ENCODE data around the gene POLR2B.
"Not testable (repeated sequence)": the region's sequence is repeated elsewhere in the genome, so short reads cannot be mapped to it uniquely, and the experiment has no call there.

The POLR2B gene

DNA sequence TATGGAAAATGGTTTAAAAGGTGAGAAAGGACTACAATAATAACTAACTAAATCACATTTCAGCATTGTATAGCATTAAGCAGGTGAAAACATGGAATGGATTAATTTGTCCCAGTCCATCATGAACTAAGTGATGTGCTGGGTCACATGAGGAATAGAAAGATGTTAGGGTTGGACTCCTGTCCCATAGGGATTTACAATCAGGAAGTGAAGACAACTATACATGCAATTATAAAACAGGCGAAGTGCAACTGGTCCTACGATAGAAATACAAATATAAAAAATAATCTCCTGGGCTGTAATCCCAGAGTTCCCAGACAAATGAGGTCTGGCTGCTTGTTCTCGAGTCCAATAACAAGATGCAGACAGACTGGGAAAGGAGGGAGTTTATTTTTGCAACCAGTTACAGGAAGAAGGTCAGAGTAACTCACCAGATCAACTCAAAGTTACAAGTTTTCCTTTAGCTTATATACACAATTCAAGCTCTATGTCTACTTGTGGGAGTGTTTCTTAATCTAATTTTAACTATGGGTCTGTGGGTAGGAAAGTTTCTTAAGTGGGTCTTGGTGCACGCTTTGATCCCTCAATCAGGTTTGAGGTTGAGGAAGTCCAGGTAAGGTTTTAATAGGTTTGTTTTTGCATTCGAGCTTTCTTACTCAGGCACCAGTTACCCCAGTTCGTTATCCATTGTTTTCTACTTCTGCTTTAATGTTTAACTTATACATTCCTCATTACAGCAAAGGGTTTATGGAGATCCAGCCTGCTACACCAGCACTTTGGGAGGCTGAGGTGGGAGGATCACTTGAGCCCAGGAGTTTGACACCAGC is 81.4 kb downstream of the POLR2B start:
- DNase-seq = no peak

DNA sequence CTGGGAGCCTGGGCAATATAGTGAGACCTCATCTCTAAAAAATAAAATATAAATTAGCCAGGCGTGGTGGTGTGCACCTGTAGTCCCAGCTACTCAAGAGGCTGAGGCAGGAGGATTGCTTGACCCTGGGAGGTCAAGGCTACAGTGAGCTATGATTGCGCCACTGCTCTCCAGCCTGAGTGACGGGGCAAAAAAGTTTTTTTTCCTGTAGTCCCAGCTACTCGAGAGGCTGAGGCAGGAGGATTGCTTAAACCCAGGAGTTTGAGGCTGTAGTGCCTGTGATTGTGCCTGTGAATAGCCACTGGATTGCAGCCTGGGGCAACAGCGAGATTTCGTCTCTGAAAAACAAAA is 82.0 kb downstream of the POLR2B start:
- DNase-seq = not testable (repeated sequence)

DNA sequence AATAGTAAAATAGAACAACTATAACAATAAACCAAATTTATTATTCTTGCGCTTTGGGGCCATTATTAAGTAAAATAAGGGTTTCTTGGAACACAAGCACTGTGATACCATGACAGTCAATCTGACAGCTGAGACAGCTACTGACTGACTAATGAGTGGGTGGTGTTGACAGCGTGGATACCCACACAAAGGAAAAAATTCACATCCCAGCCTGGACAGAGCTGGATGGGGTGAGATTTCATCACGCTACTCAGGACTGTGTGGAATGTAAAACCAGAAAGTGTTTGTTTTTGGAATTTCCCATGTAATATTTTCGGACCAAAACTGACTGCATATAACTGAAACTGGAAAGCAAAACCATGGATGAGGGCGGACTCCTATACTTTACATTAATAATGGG is 82.7 kb downstream of the POLR2B start:
- no peak for DNase-seq

DNA sequence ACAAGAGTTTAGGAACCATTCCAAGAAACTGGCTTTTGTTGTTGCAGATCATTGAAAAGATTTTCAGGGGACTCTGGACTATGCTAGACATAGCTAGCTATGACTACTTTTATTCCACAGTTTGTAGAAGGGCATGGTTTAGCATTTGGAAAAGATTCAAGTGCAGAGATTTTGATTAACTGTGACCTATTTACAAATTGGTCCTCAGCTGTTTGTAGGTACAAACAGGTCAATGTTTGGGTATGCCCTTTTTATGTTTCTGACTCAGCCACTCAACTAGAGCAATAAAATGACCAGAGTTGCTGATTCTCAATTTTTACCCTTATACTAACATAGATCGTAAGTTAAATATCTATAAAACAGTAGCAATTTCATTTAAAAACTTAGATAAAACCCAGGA is 84.8 kb downstream of the POLR2B start:
- DNase-seq = no peak

DNA sequence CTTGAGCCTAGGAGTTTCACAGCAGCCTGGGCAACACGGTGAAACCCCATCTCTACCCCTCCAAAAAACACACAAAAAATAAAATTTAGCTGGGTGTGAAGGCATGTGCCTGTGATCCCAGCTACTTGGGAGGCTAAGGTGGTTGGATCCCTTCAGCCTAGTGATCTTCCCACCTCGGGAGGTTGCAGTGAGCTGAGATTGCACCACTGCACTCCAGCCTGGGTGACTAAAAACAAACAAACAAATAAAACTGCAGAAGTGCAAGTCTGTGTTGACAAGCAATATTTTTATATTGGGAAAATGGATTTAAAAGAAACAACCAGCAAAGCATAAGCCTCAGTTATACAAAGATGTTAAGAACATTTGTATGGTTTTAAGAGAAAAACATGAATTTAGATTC is 85.4 kb downstream of the POLR2B start:
- DNase-seq = no peak

DNA sequence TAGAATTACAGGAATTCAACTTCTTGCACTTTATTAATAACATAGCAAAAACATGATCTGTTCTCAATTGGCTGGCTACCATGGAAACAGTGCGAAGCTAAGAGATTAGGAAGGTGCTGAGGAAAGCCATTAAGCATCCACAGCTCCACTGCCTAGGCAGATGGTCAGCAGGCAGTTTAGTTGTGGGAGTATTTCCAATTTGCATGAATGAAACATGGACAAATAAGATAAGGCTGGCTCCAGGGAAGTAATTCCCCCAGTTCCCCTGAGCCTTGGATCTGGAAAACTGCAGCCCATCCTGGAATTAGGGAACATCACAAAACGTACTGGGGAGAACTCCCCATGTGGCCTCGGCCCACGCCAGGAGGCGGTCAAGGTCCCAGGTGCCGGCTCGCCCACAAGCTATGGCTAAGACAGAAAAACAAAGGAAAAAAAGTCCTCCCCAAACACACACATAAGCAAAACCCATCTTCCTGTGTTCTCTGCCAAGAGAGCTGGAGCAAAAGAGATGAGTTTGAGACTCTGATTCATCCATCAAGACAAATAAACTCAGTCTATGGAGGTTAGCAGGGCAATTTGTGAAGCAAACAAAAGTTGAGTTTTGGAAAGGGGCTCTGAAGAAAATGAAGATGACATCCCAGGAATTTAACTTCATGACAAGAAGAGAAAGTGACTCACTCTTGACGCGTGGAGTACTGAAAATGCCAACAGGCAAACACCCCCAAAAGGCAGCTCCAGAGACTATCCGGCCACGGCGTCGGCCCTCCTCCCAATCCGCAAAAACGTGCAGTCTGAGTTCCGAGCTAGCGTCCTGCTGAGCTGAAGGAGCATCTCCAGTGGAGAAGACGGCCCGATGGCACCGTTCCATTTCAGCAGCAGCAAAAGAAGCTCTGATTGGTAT is 86.4 kb downstream of the POLR2B start:
- no peak for DNase-seq

DNA sequence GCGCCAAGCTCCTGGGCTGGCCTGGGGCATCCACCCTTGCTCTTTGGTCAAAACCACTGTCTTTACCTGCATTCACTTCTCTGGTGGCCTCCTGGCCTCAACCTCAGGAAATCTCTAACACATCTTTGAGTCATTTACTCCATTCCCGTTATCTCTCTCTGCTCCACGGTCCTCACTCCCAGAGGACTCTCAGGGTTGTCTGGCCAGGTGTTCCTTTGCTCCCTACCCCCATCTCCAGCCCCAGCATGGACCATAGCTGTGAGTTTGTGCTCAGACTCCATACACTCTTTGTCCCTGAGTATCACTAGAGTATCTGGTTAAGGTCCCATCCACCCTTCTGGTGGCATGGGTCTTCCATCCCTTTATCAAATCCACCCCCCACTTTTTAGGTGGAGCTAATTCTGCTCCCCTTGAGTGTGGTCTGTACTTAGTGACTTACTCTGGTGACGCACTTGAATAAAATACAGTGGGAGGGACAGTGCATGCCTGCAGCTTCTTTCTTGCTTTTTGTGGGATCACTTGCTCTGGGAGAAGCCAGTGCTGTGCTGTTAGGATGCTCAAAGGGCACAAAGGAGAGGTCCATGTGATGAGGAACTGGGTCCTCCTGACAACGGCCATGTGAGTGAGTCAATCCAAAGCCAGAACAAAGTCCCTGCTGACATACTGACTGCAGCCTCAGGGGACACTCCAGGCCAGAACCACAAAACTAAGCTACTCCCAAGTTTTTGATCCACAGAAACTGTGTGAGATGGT is 87.2 kb downstream of the POLR2B start:
- DNase-seq = no peak

DNA sequence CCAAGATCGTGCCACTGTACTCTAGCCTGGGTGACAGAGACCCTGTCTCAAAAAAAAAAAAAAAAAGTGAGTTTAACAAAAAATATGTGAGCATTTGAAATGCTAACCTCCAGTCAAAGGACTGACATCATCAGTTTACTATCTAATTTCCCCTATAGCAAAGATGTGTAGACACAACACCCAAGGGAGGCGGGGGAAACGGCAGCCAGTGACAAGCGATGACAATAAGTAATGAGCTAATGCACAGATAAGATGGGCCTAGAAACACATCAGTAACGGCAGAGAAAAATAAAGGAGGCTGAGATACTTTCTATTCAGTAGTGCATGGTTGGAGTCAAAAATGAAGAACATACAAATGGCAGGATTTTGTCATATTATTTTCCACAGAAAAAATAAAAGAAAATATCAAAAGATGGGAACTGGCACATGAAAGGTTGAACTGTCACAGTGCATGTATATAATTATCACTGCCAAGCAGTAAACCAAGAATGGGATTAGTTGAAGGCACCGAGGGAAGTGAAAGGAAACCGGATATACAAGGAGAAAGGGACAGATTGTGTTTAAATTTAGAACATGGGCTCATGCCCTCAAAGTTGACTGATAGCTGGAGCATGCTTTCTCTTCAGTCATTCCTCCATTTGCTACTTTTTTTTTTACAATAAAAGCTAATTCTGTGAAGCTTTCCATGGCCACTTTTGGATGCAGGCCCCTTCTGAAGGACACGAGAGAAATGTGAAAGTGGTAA is 89.7 kb downstream of the POLR2B start:
- no peak for DNase-seq

DNA sequence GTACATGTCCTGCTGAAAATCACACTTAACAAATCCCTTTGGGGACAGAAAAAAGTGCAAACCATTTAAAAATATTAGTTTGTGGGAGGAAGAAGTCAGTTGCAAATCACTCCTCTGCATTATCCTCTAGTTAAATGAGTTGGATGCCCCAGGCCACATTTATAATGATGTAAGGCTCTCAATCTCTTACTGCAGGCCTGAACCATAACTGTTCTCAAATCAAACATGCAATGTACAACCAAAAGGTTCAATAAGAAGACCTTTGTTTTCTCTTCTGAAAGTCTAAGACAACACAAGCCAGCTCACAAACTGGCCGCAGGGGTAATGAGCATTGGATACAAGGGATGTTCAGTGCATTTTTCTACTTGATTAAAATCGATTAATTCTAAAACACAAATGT is 91.8 kb downstream of the POLR2B start:
- no peak for DNase-seq

DNA sequence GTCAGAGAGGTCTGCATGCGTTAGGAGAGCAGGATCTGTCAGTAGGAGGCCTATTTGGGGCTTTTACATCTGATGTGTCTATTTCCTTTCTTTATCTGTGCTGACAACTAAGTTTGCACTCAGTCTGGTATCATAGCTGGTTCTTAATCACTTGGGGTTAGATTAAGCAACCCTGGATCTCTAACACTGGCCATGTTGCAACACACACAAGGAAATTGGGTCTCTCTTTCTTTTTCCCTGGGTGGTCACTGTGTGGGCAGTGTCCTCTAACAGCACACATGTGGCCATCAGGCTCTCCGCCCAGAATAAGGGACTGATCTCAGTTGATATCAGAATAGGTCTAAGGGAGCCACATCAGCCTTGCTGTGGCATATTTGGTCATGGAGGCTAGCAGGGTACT is 92.6 kb downstream of the POLR2B start:
- DNase-seq = no peak

DNA sequence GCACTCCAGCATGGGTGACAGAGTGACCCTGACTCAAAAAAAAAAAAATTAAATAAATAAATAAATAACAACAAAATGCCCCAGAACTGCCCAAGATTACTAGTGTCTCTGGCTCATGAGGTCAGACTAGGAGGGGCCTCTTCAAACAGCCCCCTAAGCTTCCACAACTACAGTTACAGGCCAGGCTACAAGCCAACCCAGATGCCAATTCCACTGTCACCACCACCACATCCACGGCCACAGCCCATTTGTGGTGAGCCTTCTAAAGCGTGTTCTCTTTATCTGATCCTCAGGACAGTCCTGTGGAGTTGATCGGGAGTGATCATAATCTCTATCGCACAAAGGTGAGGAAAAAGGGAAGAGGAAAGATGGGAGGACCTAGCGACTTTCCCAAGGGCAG is 94.9 kb downstream of the POLR2B start:
- DNase-seq = no peak

DNA sequence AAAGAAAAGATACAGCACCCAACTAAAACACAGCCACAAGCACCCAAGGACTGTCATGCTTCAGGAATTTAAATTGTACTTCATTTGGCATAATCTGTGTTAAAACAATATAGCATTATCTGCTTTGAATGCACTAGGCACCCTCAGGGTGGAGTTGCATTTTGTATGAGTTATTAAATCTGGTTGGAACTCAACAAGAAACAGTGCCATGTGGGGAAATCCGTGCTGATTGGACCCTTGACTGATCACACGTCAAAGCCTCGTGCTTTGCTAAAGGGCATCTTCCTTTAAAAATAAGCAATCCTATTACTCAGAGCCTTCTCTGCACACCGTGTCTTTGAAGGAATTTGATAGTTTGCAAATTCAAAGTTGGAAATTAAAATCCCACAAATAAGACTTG is 96.0 kb downstream of the POLR2B start:
- no peak for DNase-seq

DNA sequence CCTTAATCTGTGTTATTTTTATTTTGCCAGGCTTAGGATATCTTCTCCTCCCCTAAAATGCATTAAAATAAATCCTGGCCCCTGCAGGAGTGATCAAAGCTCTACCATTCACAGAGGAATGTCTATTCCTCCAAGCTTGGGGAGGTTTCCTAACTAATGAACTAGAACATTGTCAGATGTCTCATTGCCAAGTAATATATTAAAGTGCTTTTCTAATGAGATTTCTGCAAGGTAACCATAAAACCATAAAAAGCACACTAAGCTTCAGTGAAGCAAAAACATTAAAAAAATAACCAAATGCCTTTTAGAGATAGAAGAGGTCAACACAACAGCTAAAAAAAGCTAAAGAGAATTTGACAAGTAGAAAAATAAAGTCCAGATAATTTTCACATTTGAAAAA is 96.7 kb downstream of the POLR2B start:
- DNase-seq = no peak

DNA sequence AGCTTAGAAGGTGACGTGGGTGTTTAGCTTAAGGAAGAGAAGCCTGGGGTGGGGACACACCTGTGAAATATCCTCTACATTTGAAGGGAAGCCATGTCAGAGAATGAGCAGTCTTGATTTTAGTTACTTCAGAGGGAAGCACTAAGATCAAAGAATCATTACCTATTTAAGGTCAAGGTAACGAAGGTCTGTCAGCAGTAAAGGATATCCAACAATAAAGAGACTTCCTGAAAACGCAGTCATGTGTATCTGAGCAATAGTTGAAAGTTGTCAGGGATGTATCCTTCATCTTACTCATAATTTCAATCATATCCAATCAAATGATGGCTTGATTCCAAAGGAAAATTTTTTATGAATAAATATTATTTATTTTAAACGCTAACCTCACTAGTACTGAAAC is 98.0 kb downstream of the POLR2B start:
- DNase-seq = no peak

DNA sequence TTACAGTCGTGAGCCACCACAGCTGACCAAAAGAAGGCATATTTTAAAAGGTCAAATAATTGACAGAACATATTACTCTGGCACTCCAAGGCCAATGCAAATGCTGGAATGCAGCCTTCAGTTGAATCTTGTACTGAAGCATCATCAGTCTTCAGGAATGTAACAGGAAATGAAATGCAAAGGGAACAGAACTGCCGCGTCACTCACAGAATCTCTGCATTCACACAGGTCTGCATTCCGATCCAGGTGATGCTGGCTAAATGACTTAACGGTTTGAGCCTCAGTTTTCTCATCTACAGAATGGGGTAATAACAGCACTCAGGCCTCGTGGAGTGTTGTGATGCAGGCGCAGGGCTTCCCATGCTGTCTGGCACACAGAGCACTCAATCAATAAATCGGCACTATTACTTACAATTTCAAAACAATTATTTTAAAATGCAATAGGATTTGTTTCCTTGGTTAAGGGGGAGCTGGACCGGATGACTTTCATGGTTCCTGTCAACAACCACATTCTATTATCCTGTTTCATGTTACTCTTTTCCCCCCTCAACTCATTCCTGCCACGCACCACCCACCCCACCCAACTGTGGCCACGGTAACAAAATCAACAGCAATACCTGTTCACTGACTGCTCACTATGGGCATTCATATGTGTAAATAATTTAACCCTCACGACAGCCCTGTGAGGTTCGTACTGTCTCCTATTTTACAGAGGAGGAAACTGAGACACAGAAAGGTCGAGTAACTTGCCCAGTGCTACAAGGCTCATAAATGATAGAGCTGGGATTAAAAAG is 99.1 kb downstream of the POLR2B start:
- no peak for DNase-seq

DNA sequence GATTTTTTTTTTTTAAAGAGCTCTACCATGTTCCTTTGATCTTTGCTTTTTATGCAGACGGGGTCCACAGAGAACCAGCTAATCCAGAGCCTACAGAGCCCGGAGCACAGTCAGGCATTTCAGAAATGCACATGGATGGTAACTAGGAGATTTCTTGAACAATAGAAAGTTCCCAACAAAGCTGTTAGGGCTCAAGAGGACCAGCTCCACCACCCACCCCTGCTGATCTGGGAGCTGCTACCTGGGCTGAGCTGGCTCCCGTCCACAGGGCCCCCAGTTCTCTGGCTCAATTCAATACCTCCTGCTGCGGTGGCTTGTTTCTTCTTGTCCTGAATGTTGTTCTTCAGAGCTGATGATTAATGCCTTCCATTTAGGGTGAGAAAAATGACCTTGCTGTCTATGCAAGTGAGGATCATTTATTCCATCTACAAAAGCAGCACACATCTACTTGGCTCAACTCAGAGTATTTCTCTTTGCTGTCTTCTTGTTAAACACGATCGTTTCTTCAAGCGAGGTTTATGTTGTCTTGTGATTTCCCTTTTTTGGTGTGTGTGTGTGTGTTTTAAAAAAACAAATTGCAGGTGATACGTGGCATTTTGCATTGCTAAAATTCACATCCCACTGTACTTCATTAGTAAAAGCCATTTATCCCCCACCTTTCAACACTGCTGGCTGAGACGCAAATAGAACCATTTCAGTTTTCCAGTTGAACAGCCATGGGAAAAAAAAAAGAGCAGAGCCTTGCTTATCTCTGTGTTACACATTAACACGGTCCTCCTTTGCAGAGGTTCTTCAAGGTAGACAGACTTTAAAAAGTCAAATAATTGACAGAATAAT is 100.2 kb downstream of the POLR2B start:
- DNase-seq = no peak

All from Kasumi-1 (cell line).